Choroid plexus epithelial cell (primary cell): Measurements from ENCODE around the gene PSMA2.

ENCODE experiments used
- DNase-seq: peaks from one replicate; pipeline ENCODE4 v3.0.0-alpha.2; 2010; ENCODE audit warnings: low read depth
- H3K4me3 ChIP-seq: 2 replicates; pipeline ENCODE4 v1.5.1; 2011; ENCODE audit warnings: low read depth, mild to moderate bottlenecking, control low read depth, low read length, moderate library complexity
- TF ChIP-seq, protein P1 (sequence below): conservative IDR thresholded peaks from 2 replicates; pipeline ENCODE4 v1.5.1; 2011; ENCODE audit warnings: low read depth, mild to moderate bottlenecking, control low read depth, inconsistent platforms, low read length, moderate library complexity

The PSMA2 gene

DNA sequence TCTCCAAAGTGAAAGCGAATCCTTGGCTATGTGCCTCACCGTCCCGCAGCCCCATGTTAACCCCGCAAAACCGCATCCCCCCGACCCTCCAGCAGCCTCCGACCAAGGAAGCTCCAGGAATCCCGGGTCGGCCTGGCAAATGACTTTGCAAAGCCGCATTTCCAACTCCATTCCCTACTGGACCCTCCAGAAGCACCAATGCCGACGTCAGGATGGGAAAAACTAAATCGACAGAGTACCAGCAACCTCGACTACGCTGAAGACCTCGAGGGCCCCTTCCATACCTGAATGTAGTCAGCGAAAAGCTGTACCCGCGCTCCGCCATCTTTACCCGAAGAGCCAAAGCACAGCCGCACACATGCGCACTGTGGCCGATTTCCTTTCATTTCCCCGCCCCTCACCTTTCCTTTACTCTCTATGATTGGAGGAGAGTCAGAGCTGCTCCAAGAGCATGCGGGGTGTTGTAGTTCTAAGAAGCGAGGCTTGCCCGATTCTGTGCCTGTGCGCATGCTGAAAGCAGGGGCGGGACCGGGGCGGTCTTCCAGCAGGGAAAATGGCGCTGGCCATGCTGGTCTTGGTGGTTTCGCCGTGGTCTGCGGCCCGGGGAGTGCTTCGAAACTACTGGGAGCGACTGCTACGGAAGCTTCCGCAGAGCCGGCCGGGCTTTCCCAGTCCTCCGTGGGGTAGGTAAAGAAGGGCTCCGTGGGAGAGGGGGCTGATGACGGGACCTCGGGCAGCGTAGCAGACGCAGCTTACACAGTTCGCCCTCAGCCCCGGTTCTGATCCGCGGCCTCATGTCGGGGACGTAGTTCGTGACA lies at the start of gene PSMA2, which contains the start of gene MRPL32:
PSMA2 (minus strand) TSS at position 341 of the 818 bp plus-strand sequence; CDS start at position 325, 16 bp downstream.
MRPL32 (plus strand) TSS at position 543 of the 818 bp plus-strand sequence; CDS start at position 554, 11 bp downstream.
- peak; percentile 99 for DNase-seq
- peak within 1 kb of the TSS; percentile 99 for H3K4me3 ChIP-seq
- TF ChIP-seq, protein P1, sequence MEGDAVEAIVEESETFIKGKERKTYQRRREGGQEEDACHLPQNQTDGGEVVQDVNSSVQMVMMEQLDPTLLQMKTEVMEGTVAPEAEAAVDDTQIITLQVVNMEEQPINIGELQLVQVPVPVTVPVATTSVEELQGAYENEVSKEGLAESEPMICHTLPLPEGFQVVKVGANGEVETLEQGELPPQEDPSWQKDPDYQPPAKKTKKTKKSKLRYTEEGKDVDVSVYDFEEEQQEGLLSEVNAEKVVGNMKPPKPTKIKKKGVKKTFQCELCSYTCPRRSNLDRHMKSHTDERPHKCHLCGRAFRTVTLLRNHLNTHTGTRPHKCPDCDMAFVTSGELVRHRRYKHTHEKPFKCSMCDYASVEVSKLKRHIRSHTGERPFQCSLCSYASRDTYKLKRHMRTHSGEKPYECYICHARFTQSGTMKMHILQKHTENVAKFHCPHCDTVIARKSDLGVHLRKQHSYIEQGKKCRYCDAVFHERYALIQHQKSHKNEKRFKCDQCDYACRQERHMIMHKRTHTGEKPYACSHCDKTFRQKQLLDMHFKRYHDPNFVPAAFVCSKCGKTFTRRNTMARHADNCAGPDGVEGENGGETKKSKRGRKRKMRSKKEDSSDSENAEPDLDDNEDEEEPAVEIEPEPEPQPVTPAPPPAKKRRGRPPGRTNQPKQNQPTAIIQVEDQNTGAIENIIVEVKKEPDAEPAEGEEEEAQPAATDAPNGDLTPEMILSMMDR, result no peak

DNA sequence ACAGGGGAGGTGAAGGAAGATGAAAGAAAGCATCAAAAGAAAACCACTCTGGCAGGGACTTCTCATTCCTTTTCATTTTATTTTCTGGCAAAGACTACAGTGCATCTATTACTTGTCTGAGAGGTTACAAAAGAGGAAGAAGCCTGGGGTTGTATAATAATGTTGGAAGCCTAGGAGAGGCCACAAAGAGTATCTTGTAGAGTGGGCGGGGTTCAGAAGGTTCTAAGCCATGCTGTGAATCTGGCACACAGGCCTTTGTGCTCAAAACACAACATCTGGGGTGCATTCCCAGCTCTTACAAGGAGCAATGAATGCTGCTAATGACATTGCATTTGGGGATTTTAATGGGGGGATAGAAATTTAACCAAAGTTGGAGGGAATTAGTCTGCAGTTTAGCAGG lies 49.6 kb upstream of the PSMA2 start:
- TF ChIP-seq, protein P1, result no peak
- no peak overlapping the region for H3K4me3 ChIP-seq
- DNase-seq, result peak; percentile 20

DNA sequence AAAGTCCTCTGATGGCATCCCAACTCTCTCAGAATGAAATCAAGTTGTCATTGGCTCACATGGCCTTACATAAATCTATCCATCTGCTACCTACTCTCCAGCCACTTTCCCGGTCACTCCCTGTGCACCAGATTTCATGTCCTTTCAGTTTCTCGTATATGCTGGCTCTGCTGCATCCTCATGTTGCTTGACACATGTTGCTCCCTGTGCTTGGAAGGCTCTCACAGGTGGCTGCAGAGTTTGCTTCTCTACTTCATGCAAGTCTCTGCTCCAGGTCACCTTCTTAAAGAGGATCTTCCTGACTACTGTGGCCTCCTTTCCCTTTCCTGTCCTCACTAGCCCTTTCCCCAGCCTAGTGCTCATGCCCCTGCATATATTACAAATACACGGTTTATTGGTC lies 48.5 kb upstream of the PSMA2 start:
- TF ChIP-seq, protein P1, result no peak
- no peak overlapping the region for H3K4me3 ChIP-seq
- no peak for DNase-seq

DNA sequence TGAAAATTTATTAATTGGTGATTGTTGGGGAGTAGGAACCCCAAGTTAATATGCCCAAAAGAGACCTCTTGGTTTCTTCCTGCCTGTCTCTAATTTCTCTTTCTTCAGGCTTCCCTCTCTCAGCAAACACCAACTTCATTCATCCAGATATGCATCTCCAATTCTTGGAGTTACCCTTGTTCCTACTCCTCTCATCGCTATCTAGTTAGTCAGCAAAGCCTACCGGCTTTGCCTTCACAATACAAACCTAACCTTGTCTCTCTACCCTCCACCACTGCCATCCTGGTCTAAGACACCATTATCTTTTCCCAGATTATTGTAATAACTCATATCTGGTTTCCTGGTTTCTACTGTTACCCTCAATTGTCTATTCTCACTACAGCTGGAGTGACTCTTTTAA lies 48.1 kb upstream of the PSMA2 start:
- no peak overlapping the region for H3K4me3 ChIP-seq
- DNase-seq, result no peak
- TF ChIP-seq, protein P1, result no peak

- no peak overlapping the region for H3K4me3 ChIP-seq
- TF ChIP-seq, protein P1, result no peak
- DNase-seq, result peak; percentile 35
These were observed 46.5 kb upstream of the PSMA2 start for GRCh38 chr7:42978496-42978895.

GRCh38 chr7:42976371-42976770 lies 44.4 kb upstream of the PSMA2 start:
- H3K4me3 ChIP-seq, result no peak overlapping the region
- no peak for DNase-seq
- TF ChIP-seq, protein P1, result no peak
